T-helper 1 cell treated with Interleukin-12 subunit alpha and Interleukin-12 subunit beta and Interleukin-4 antibody, amounts not matched to agents 30 ng/mL and 1 ng/mL, for 36 hours (primary cell): ENCODE measurements around the gene NKPD1. TPM values are rescaled to one million over a fixed set of nuclear protein-coding genes. Genes with fewer than 3 reads are reported as not detected.

ENCODE experiments used
- intact Hi-C: fragments of 100-400 bp; cut with micrococcal nuclease; formaldehyde crosslinking; loops from one replicate; pipeline ENCODE4 v1.15.1; 2024
- total RNA-seq: library from RNA; stranded (reverse); gene quantifications from 2 replicates; pipeline ENCODE4 v1.2.3, GENCODE V29; 2022

The NKPD1 gene
- total RNA-seq, 1 donor from 2014 or later: 0.07 TPM

DNA sequence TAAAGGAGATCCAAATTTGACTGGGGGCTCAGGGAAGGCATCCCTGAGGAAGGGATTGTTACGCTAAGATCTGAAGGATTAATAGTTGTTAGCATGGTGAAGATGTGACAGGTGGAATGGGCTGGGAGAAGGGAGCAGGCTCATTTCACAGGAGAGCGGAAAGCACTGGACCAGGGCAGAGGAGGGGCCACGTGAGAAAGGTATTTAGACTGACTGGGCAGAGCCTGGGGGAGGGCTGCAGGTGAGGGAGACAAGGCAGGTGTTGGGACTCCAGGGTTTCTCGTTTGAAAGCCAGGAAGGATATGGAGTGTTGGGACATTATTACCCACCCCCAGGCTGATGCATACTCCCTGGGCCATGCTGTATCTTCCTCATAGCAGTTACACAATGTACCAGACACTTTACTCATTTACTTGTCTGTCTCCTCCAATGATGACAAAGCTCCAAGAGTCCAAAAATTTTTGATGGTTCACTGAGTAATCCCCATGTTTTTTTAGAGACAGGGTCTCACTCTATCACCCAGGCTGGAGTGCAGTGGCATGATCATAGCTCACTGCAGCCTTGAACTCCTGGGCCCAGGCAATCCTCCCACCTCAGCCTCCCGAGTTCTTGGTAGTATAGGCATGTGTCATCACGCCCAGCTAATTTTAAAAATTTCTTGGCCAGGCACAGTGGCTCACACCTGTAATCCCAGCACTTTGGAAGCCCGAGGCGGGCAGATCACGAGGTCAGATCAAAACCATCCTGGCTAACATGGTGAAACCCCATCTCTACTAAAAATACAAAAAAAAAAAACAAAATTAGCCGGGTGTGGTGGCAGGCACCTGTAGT, 14.9 kb upstream of the NKPD1 start:
- intact Hi-C loops: loop anchor here (10.0 kb wide), 1 partner anchor 469 kb away; no protein-coding TSS in a partner anchor

- intact Hi-C loops: loop anchor here (10.0 kb wide), 1 partner anchor 471 kb away; no protein-coding TSS in a partner anchor
These were observed 13.0 kb upstream of the NKPD1 start for GRCh38 chr19:45173816-45174215.

DNA sequence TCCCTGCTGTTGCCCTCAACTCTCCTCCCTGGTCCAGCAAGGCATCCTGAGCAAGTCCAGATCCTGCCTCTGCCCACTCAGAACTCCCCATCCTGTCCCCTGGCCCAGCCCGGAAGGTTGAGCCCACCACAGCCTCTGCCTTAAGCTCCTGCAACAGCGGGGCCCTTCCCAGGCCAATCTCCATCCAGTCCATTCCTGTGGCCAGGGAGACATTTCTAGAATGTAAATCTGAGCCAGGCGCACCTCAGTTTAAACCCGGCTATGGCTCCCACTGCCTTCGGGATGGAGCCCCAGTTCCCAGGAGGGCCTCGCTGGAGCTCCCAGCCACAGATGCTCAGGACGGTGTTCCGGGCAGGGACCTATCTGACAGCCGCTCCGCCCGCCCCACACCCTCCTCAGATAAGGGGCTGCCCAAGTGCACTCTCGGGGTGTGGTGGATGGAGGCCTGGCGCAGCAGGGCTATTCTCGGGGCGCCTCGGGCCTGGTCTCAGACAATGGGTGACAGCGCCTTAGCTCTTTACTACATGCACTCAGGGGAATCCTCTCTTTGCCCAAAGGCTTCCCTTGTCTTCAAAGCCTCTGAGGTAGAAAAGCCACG, 11.9 kb upstream of the NKPD1 start:
- intact Hi-C loops: loop anchor here (10.0 kb wide), 1 partner anchor 472 kb away; no protein-coding TSS in a partner anchor

GRCh38 chr19:45172173-45172572, 11.4 kb upstream of the NKPD1 start:
- intact Hi-C loops: loop anchor here (10.0 kb wide), 1 partner anchor 473 kb away; no protein-coding TSS in a partner anchor

DNA sequence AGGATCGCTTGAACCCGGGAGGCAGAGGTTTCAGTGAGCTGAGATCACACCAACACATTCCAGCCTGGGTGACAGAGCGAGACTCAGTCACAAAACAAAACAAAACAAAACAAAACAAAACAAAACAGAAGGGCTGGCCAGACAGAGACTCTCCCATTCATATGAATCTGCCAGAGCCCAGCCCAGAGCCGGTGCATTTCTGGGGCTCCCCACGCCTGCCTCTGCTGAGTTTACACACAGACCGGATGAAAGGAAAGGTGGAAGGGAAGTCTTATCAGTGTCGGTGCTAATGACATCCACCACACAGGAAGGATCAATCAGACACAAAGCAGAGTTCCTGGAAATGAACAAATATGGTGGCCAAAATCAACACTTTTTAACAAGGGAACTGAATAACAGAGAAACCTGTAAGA, 10.4 kb upstream of the NKPD1 start:
- intact Hi-C loops: loop anchor here (10.0 kb wide), 1 partner anchor 474 kb away; no protein-coding TSS in a partner anchor

DNA sequence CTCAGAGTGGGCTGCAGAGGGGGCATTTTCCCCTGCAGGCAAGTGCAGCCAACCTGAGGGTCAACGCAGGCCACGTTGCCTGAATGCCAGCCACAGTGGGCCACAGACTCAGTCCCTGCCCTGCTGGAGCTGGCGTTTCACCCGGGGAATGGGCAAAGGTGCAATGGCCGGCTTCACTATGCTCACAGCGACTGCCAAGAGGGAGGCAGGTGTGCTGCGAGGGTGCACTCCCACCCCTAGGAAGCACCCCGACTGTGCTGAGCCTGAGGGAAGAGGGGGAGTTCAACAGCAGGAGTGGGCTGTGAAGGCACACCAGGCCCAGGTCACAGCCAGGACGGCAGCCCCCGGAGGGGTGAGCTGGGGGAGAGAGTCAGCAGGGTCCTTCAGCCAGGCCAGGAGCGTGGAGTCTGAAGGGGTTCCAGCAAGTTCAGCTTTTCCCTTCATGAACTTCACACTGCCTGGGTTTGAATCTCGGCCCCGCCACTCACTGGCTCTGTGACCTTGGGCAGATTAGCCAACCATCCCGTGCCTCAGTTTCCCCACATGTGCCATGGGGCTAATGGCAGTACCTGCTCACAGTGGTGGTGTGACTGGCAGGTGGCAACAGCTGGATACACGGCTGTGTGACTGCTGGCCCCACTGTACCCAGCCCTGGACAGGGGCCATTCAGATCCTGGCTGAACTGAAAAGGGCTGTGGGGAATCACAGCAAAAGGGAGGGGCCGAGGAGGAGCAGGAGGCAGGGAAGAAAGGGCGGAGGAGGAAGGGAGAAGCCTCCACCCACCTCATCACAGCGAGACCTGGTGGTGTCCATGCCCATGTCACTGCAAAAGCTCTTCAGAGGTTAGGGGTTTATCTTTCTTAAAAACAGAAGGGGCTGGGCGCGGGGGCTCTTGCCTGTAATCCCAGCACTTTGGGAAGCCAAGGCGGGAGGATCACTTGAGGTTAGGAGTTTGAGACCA, 9.6 kb upstream of the NKPD1 start:
- intact Hi-C loops: loop anchor here (10.0 kb wide), 1 partner anchor 474 kb away; no protein-coding TSS in a partner anchor

DNA sequence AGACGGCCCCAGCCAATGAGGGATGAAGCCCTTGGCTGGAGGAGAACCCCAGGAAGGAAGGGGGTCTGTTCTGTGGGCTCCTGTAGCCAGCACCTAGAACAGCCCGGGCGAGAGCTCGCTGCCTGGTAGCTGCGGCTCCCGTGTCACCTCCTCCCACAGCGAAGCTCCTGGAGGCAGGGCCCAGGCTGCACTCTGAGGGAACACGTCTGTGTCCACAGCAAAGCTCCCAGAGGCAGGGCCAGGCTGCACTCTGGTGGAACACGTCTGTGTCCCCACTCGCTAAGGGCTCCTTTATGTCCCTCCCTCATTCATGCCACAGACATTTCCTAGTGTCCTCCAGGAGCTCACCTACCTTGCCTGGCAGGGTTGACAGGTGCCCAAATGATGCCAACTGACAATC, 8.8 kb upstream of the NKPD1 start:
- intact Hi-C loops: loop anchor here (10.0 kb wide), 1 partner anchor 475 kb away; no protein-coding TSS in a partner anchor

DNA sequence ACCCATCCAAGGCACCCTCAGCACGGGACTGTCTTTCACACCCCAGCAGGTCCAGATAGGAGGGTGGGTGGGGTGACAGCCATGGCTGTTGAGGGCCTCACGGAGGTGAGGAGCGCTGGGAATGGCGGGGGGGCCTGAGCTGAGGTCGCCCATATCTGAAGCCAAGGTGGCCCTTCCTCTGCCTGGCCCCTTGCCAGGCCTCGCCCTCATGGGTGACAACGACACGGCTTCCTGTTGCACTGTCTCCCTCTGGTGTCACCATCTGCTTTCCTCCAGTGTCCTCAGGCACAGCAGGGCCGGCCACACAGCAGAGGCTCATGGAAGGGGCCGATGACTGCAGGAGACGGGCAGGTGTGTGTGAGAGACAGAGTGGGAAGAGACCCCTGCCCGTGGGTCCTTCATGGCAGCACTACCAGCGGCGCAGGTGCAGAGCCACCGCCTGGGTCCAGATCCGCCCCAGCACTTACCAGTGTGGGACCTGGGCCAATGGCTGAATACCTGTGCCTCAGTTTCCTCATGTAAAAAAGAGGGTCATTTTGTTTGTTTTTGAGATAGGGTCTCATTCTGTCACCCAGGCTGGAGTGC, 8.1 kb upstream of the NKPD1 start:
- intact Hi-C loops: no loop called here

DNA sequence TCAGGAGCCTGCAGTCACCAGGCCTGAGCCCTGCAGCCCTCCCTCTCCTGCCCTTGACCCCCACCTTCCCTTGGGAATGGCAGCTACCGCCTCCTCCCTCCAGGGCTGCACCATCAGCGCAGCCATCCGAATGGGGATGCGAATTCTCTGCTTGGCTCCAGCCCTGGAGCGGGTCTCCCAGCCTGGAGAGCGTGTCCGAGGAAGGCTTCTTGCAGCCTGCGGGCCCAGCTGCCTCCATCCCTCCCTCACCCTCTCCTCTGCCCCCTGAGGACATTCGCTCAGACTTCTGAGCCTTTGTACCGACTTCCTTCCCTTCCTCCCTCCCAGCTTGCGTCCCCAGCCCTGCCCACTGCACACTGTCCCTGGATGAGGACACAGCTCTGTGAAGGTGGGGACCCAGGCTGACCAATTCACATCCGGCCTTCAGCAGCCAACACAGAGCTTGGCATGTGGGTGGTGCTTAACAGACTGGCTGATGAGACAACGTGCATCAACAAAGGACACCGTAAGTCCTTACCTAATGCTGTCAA, 6.0 kb upstream of the NKPD1 start:
- intact Hi-C loops: no loop called here

DNA sequence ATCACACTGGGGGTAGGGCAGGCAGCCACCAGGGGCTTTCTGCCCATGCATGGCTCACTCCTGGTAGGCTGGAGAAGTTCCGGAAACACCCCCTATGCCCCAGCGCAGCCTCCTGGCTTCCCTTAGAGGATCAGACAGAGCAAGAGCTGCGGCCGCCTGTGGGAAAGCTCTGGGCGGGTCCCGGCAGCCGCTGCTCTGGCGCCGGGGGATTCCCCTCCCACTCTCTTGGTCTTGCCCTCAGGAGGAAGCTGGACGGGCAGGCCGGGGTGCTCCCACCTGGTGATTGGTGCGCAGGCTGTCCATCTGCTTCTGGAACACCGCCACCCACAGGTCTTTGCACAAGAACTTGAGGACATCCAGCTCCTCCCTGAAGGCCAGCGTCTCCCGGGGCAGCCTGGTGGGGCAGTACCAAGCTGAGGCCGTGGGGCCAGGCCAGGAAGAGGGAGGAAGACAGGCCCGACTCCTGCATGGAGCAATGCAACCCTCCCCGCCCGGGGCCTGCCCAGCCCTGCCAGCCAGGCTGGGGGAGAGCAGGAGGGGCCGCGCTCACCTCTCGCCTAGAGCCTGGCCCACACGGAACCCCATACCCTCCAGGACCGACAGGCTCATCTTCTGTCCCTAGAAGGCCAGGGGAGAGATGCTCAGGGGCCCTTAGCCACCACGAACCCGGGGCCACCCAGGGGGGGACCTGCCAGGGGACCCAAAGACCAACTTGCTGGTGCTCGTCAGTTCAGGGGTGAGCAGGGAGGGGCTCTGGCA, 4.0 kb upstream of the NKPD1 start:
- intact Hi-C loops: no loop called here

- intact Hi-C loops: no loop called here
These were observed 3.1 kb upstream of the NKPD1 start for GRCh38 chr19:45163751-45164460.

- intact Hi-C loops: no loop called here
These were observed 2.4 kb upstream of the NKPD1 start for GRCh38 chr19:45163156-45163555.

DNA sequence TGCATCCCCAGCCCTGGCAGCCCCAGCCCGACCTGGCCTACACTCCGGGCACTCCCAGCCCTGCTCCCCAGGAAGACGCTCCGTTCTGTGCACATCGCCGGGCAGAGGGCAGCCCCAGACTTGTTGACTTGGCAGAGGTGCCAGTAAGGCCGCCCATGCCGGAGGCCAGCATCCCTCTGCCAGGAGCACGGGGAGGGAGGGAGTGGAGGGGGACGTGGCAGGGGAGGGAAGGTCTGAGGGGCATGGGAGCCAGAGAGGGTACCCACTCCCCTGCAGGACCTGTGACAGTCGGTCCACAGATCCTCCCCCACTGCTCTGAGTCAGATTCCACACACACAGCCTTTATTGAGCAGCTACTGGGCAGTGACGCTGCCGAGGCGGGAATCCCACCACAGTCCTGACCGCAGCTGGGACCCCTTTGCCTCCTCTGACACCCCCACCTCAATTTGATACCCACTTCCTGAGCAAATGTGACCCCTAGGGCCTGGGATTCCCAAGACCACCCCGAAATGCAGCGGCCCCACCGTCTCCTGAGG, 1.9 kb upstream of the NKPD1 start:
- intact Hi-C loops: no loop called here

DNA sequence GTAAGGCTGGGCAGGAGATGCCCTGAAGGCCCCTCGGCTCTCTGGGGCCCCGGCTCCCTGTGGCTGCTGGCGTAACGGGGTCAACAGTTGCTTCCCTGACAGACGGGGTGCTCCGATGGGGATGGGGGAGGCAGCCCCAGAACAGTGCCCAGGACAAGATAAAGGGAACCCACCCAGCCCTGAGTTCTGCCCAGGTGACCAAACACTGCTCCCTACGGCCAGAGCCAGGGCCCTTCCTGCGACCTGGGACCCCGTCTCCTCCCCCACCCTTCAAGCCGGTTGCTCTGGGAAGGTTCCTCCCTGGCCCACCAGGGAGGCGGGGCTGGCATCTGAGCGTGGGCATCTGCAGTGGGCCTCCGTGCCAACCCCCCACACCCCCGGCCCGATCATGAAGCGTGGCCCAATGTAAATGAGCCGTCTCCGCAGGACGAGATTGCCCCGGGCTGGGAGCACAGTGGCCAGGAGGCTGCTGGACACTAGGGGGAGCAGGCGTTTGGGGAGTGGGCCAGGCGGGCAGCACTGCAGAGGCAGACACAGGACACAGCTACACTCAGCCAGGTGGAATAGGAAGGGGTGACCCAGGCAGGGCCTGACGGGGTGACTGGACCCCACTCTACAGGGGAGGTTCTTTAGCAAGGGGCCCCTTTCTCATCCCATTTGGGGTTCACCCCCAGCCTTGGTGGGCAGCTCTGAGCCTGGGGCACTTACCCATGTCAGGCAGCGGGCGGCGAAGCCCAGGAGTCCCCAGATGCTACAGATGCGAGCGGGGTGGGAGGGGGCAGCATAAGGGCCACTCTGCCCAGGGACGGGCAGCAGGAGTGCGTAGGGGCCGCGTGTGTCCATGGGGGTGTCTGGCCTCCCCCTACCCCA, 1.2 kb upstream of the NKPD1 start:
- intact Hi-C loops: no loop called here

- intact Hi-C loops: no loop called here
These were observed 834 bp downstream of the NKPD1 start for GRCh38 chr19:45159971-45160324.

- intact Hi-C loops: no loop called here
These were observed 1.4 kb downstream of the NKPD1 start for GRCh38 chr19:45159210-45159970.

- intact Hi-C loops: no loop called here
These were observed 2.1 kb downstream of the NKPD1 start for GRCh38 chr19:45158503-45159209.
